Mesendoderm (in vitro differentiated cells): ENCODE data around the gene ME2.

Source experiments
- DNase-seq: peaks from one replicate; pipeline ENCODE4 v3.0.0; 2013
- H2AK5ac ChIP-seq: 2 replicates; pipeline ENCODE4 v1.6.1; 2013; ENCODE audit warnings: low read length, inconsistent platforms
- H2BK120ac ChIP-seq: 2 replicates; pipeline ENCODE4 v1.6.1; 2013; ENCODE audit warnings: low read depth, mild to moderate bottlenecking, low read length, moderate library complexity, mixed read lengths
- H2BK15ac ChIP-seq: replicated peaks from 2 replicates; pipeline ENCODE4 v1.6.1; 2013; ENCODE audit warnings: low read depth, mild to moderate bottlenecking, moderate library complexity
- H2BK5ac ChIP-seq: 2 replicates; pipeline ENCODE4 v1.6.1; 2013; ENCODE audit warnings: low read length, inconsistent platforms
- H3K18ac ChIP-seq: 2 replicates; pipeline ENCODE4 v1.6.1; 2013; ENCODE audit warnings: mild to moderate bottlenecking, low read length, mixed read lengths
- H3K23ac ChIP-seq: one replicate; pipeline ENCODE4 v1.6.1; 2013; ENCODE audit warnings: low read length
- H3K27ac ChIP-seq: 2 replicates; pipeline ENCODE4 v1.5.1; 2013; ENCODE audit warnings: low read depth, mild to moderate bottlenecking, inconsistent platforms, low read length, moderate library complexity
- H3K27me3 ChIP-seq: 2 replicates; pipeline ENCODE4 v1.6.1; 2013; ENCODE audit warnings: low read length, control low read depth, mild to moderate bottlenecking, inconsistent platforms; ENCODE audit not compliant: insufficient read depth, poor library complexity
- H3K36me3 ChIP-seq: 2 replicates; pipeline ENCODE4 v1.6.1; 2013; ENCODE audit warnings: low read length, inconsistent platforms; ENCODE audit not compliant: control insufficient read depth, insufficient read depth
- H3K4ac ChIP-seq: one replicate; pipeline ENCODE4 v1.6.1; 2013; ENCODE audit warnings: low read depth, mild to moderate bottlenecking, low read length, moderate library complexity
- H3K4me1 ChIP-seq: 2 replicates; pipeline ENCODE4 v1.6.1; 2013; ENCODE audit warnings: low read depth, low read length, inconsistent platforms; ENCODE audit not compliant: control insufficient read depth
- H3K4me2 ChIP-seq: 2 replicates; pipeline ENCODE4 v1.6.1; 2013; ENCODE audit warnings: low read length
- H3K4me3 ChIP-seq: 2 replicates; pipeline ENCODE4 v1.5.1; 2013; ENCODE audit warnings: mild to moderate bottlenecking, low read length
- H3K56ac ChIP-seq: one replicate; pipeline ENCODE4 v1.6.1; 2013; ENCODE audit warnings: low read length
- H3K79me1 ChIP-seq: 2 replicates; pipeline ENCODE4 v1.6.1; 2013; ENCODE audit warnings: low read length, inconsistent platforms
- H3K79me2 ChIP-seq: 2 replicates; pipeline ENCODE4 v1.6.1; 2013; ENCODE audit warnings: mild to moderate bottlenecking, low read length; ENCODE audit not compliant: control insufficient read depth, insufficient read depth
- H3K9ac ChIP-seq: 2 replicates; pipeline ENCODE4 v1.6.1; 2013; ENCODE audit warnings: low read length, inconsistent platforms
- H4K5ac ChIP-seq: one replicate; pipeline ENCODE4 v1.6.1; 2013; ENCODE audit warnings: low read length
- H4K8ac ChIP-seq: one replicate; pipeline ENCODE4 v1.6.1; 2013; ENCODE audit warnings: low read depth, mild to moderate bottlenecking, control low read depth, low read length, moderate library complexity
- WGBS: extraction: QIAGEN DNeasy Blood & Tissue Kit; methylation state at CpG from one replicate; pipeline ENCODE4 v1.1.7; 2013; ENCODE audit warnings: low lambda C conversion rate, missing lambda C conversion rate; ENCODE audit not compliant: insufficient coverage; ENCODE audit errors: extremely low coverage; 5-methylcytosine and 5-hydroxymethylcytosine counted together

ME2 gene

GRCh38 chr18:50847192-50847591, 31.7 kb upstream of the ME2 start:
- no CpG with 5 or more reads among the region's 4 CpGs for WGBS
- H3K9ac ChIP-seq = no peak overlapping the region
- H2BK5ac ChIP-seq = no peak overlapping the region
- no peaks in the 10 kb centered on the region for H3K79me1 ChIP-seq
- H3K18ac ChIP-seq = no peak overlapping the region
- no peak overlapping the region for H3K27ac ChIP-seq
- no peak overlapping the region for H3K4me2 ChIP-seq
- no peaks in the 10 kb centered on the region for H3K4me1 ChIP-seq
- no peak overlapping the region for H2AK5ac ChIP-seq
- no peaks in the 10 kb centered on the region for H3K79me2 ChIP-seq
- H3K23ac ChIP-seq = no peak overlapping the region
- no peak overlapping the region for H3K4ac ChIP-seq
- H3K4me3 ChIP-seq = no peak overlapping the region
- H4K5ac ChIP-seq = no peak overlapping the region
- no peak for DNase-seq
- no peak overlapping the region for H3K56ac ChIP-seq
- no peaks in the 10 kb centered on the region for H3K36me3 ChIP-seq
- no peak overlapping the region for H2BK120ac ChIP-seq
- no peak overlapping the region for H4K8ac ChIP-seq
- H3K27me3 ChIP-seq = no peaks in the 10 kb centered on the region
- H2BK15ac ChIP-seq = no peak overlapping the region

DNA sequence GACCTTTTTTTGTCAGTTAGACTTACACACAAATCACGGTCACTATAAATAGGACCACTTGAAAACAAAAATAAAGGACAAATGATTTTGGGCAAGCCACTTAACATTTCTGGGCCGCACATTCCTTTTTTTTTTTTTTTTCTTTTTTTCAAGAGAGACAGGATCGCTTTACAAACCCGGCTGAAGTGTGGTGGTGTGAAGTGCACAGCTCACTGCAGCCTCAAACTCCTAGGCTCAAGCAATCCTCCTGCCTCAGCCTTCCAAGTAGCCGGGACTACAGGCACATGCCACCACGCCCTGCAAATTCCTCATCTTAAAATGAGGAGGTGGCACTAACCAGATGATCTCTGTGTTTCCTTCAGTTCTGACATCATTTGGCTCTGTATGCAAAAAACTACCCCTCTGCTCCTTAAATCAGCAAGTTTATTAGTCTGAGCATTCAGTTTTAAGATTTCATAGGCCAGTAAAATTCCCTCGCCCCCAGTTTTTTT, 30.8 kb upstream of the ME2 start:
- Histone ChIP-seq H4K8ac (no peak overlapping the region), H3K79me2 (no peaks in the 10 kb centered on the region), H3K4me2 (no peak overlapping the region), H3K27ac (no peak overlapping the region), H2AK5ac (no peak overlapping the region), H3K27me3 (no peaks in the 10 kb centered on the region), H3K36me3 (no peaks in the 10 kb centered on the region), H3K18ac (no peak overlapping the region), H3K4me3 (no peak overlapping the region), H3K4me1 (no peaks in the 10 kb centered on the region), H2BK5ac (no peak overlapping the region), H3K79me1 (no peaks in the 10 kb centered on the region), H3K9ac (no peak overlapping the region), H3K23ac (no peak overlapping the region), H3K56ac (no peak overlapping the region), H4K5ac (no peak overlapping the region), H3K4ac (no peak overlapping the region), H2BK120ac (no peak overlapping the region), H2BK15ac (no peak overlapping the region)
- WGBS = no CpG with 5 or more reads among the region's 7 CpGs
- DNase-seq = no peak

DNA sequence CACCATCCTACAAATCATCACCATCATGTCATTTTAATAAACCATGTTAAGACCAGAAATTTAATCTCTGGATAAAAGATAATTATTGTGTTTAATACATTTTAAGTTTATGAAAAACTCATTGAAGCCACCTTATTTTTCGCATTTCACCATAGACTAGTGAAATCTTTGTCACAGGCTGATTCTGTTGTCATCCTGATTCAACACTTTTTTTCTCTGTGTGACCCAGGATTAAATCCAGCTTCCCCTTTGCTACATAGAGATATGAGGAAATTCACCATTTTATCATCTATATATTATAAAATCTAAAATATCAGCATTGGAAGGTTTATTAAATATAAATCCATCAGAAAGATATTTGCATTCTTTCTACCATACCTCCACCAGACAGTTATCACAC, 29.9 kb upstream of the ME2 start:
- no peak overlapping the region for H3K9ac ChIP-seq
- H2AK5ac ChIP-seq = no peak overlapping the region
- H3K56ac ChIP-seq = no peak overlapping the region
- H3K27me3 ChIP-seq = no peaks in the 10 kb centered on the region
- H2BK15ac ChIP-seq = no peak overlapping the region
- DNase-seq = no peak
- no peaks in the 10 kb centered on the region for H3K36me3 ChIP-seq
- no peak overlapping the region for H3K23ac ChIP-seq
- H2BK120ac ChIP-seq = no peak overlapping the region
- H3K4me1 ChIP-seq = no peaks in the 10 kb centered on the region
- H3K79me2 ChIP-seq = no peaks in the 10 kb centered on the region
- no peak overlapping the region for H2BK5ac ChIP-seq
- no peak overlapping the region for H3K18ac ChIP-seq
- H3K27ac ChIP-seq = no peak overlapping the region
- H4K8ac ChIP-seq = no peak overlapping the region
- no peak overlapping the region for H3K4me3 ChIP-seq
- no peak overlapping the region for H3K4me2 ChIP-seq
- WGBS = no CpG with 5 or more reads among the region's 1 CpG
- H3K79me1 ChIP-seq = no peaks in the 10 kb centered on the region
- H3K4ac ChIP-seq = no peak overlapping the region
- no peak overlapping the region for H4K5ac ChIP-seq

DNA sequence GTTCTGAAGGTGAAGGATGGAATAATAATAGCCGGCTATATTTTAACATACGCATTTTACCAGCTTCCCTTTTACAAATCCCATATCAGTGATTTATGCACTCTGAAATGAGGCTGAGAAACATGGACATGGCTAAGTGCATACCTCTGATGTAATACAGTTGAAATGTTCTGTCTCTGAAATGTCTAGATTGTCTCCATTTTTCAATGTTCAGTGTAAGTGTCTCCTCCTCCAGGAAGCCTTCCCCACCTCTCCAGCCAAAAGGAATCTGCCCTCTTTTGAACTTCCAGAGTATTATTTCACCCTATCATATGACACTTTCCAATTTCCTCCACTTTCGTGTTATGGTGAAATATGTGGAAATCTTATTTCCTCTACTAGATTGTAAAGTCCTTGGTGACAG, 29.5 kb upstream of the ME2 start:
- no peak overlapping the region for H2BK120ac ChIP-seq
- H3K36me3 ChIP-seq = no peaks in the 10 kb centered on the region
- no peak overlapping the region for H3K56ac ChIP-seq
- no peak overlapping the region for H3K23ac ChIP-seq
- no peaks in the 10 kb centered on the region for H3K27me3 ChIP-seq
- H3K4ac ChIP-seq = no peak overlapping the region
- no peak overlapping the region for H3K9ac ChIP-seq
- H3K79me1 ChIP-seq = no peaks in the 10 kb centered on the region
- no peak overlapping the region for H4K5ac ChIP-seq
- no peak overlapping the region for H2AK5ac ChIP-seq
- WGBS = no CpG with 5 or more reads among the region's 3 CpGs
- no peak overlapping the region for H3K27ac ChIP-seq
- no peak overlapping the region for H2BK15ac ChIP-seq
- H3K4me3 ChIP-seq = no peak overlapping the region
- no peaks in the 10 kb centered on the region for H3K4me1 ChIP-seq
- no peak overlapping the region for H2BK5ac ChIP-seq
- no peak for DNase-seq
- no peaks in the 10 kb centered on the region for H3K79me2 ChIP-seq
- no peak overlapping the region for H3K18ac ChIP-seq
- H4K8ac ChIP-seq = no peak overlapping the region
- H3K4me2 ChIP-seq = no peak overlapping the region

DNA sequence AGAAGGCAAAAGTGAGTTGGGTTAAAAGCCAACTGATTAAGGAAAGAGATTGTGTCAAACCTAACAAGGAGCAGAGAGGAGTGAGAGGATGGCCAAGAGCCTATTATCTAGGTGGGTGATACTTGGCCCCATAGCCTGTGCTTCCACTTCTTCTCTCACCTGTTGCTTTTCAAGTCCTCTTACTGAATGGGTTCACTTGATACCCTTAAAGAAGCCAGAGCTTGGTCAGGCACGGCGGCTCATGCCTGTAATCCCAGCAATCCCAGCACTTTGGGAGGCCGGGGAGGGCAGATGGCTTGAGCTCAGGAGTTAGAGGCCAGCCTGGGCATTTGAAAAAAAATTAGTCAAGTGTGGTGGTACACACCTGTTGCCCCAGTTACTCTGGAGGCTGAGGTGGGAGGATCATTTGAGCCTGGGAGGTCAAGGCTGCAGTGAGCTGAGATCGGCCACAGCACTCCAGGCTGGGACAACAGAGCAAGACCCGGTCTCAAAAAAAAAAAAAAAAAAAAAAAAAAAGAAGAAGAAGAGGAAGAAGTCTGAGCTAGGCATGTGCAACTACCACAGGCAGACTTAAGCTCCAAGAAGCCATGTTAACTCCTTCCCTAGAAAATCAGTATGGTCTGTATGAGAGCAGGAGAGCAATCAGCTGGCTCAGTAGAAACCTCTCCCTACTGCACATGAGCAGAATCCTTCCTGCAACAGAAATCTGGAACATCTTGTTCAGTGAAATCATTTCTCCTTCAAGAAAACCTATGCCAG, 28.4 kb upstream of the ME2 start:
- H2AK5ac ChIP-seq = no peak overlapping the region
- H3K18ac ChIP-seq = no peak overlapping the region
- H3K9ac ChIP-seq = no peak overlapping the region
- no CpG with 5 or more reads among the region's 5 CpGs for WGBS
- no peak overlapping the region for H3K4me3 ChIP-seq
- no peak overlapping the region for H4K8ac ChIP-seq
- no peak overlapping the region for H2BK120ac ChIP-seq
- no peak overlapping the region for H2BK15ac ChIP-seq
- H3K79me2 ChIP-seq = no peaks in the 10 kb centered on the region
- no peak overlapping the region for H3K23ac ChIP-seq
- H3K27me3 ChIP-seq = no peaks in the 10 kb centered on the region
- H3K4ac ChIP-seq = no peak overlapping the region
- H3K56ac ChIP-seq = no peak overlapping the region
- no peaks in the 10 kb centered on the region for H3K79me1 ChIP-seq
- DNase-seq = no peak
- H3K27ac ChIP-seq = no peak overlapping the region
- H3K4me1 ChIP-seq = no peaks in the 10 kb centered on the region
- H3K4me2 ChIP-seq = no peak overlapping the region
- no peaks in the 10 kb centered on the region for H3K36me3 ChIP-seq
- no peak overlapping the region for H4K5ac ChIP-seq
- no peak overlapping the region for H2BK5ac ChIP-seq

GRCh38 chr18:50853863-50854271, 25.1 kb upstream of the ME2 start:
- no peaks in the 10 kb centered on the region for H3K79me1 ChIP-seq
- no peaks in the 10 kb centered on the region for H3K36me3 ChIP-seq
- no peak overlapping the region for H2AK5ac ChIP-seq
- H4K5ac ChIP-seq = no peak overlapping the region
- WGBS = no CpG with 5 or more reads among the region's 6 CpGs
- H3K27me3 ChIP-seq = no peaks in the 10 kb centered on the region
- H3K18ac ChIP-seq = no peak overlapping the region
- peak; percentile 14 for DNase-seq
- H3K56ac ChIP-seq = no peak overlapping the region
- H2BK120ac ChIP-seq = no peak overlapping the region
- H2BK5ac ChIP-seq = no peak overlapping the region
- no peak overlapping the region for H3K4me2 ChIP-seq
- no peaks in the 10 kb centered on the region for H3K79me2 ChIP-seq
- no peak overlapping the region for H3K4me3 ChIP-seq
- no peak overlapping the region for H3K9ac ChIP-seq
- H3K4me1 ChIP-seq = no peaks in the 10 kb centered on the region
- no peak overlapping the region for H2BK15ac ChIP-seq
- no peak overlapping the region for H3K27ac ChIP-seq
- no peak overlapping the region for H3K4ac ChIP-seq
- H4K8ac ChIP-seq = no peak overlapping the region
- no peak overlapping the region for H3K23ac ChIP-seq
